Thoracic aorta (tissue), 2 donors: Measurements from ENCODE around the gene EXOC3. TPM values are rescaled to one million over a fixed set of nuclear protein-coding genes. Genes with fewer than 3 reads are reported as not detected.

Source experiments
- ATAC-seq: fragments of 150-250 bp; one replicate; pipeline ENCODE4 v1.8.0; 2017; ENCODE audit warnings: low read depth; ENCODE audit not compliant: insufficient number of reproducible peaks, low FRiP score
- DNase-seq: peaks from one replicate; pipeline ENCODE4 v3.0.0-alpha.2; 2020; ENCODE audit warnings: low spot score
- H3K27ac ChIP-seq, 2 donors: fragments of 200-600 bp; sonication (generic); 1 replicate in 1 of 2; 2 replicates in 1 of 2; pipeline ENCODE4 v1.5.1; 2016; ENCODE audit warnings: mild to moderate bottlenecking in 2 of 2, moderate library complexity in 2 of 2
- H3K27me3 ChIP-seq: fragments of 200-600 bp; sonication (generic); replicated peaks from 2 replicates; pipeline ENCODE4 v1.6.0; 2016; ENCODE audit warnings: mild to moderate bottlenecking; ENCODE audit not compliant: insufficient read depth
- H3K36me3 ChIP-seq: fragments of 200-600 bp; sonication (generic); one replicate; pipeline ENCODE4 v1.5.1; 2016
- H3K4me1 ChIP-seq, 2 donors: fragments of 200-600 bp; sonication (generic); 1 replicate in 1 of 2; 2 replicates in 1 of 2; pipeline versions ENCODE4 v1.5.1 to v1.6.0; 2016; ENCODE audit warnings: low read depth in 2 of 2, mild to moderate bottlenecking in 1 of 2; ENCODE audit not compliant: control insufficient read depth in 1 of 2
- H3K4me3 ChIP-seq: fragments of 200-600 bp; sonication (generic); 2 replicates; pipeline ENCODE4 v1.5.1; 2016; ENCODE audit warnings: mild to moderate bottlenecking
- H3K9me3 ChIP-seq: fragments of 200-600 bp; sonication (generic); 2 replicates; pipeline ENCODE4 v1.5.1; 2016
- CTCF ChIP-seq: fragments of 200-600 bp; sonication (generic); IDR thresholded peaks from one replicate; pipeline ENCODE4 v1.5.1; 2019; ENCODE audit warnings: antibody characterized with exemption
- total RNA-seq, 2 donors: library from RNA; depleted of rRNA; stranded (reverse); fragments of >200 nt; gene quantifications; one replicate each; pipeline versions ENCODE4 v1.1.0 to v1.2.3, GENCODE V29; 2016

The EXOC3 gene
- total RNA-seq, 2 donors from 2014 or later: 34.5 to 79.7 TPM

GRCh38 chr5:490116-491106 is 47.4 kb downstream of the EXOC3 start:
- H3K36me3 ChIP-seq: no peaks in the 10 kb centered on the region
- no peak for ATAC-seq
- H3K4me3 ChIP-seq: no peak overlapping the region
- no peaks in the 10 kb centered on the region for H3K4me1 ChIP-seq
- no peaks in the 10 kb centered on the region for H3K27me3 ChIP-seq
- H3K27ac ChIP-seq: no peak overlapping the region
- no peaks in the 10 kb centered on the region for H3K9me3 ChIP-seq
- TF ChIP-seq CTCF: no peak
- DNase-seq: no peak

DNA sequence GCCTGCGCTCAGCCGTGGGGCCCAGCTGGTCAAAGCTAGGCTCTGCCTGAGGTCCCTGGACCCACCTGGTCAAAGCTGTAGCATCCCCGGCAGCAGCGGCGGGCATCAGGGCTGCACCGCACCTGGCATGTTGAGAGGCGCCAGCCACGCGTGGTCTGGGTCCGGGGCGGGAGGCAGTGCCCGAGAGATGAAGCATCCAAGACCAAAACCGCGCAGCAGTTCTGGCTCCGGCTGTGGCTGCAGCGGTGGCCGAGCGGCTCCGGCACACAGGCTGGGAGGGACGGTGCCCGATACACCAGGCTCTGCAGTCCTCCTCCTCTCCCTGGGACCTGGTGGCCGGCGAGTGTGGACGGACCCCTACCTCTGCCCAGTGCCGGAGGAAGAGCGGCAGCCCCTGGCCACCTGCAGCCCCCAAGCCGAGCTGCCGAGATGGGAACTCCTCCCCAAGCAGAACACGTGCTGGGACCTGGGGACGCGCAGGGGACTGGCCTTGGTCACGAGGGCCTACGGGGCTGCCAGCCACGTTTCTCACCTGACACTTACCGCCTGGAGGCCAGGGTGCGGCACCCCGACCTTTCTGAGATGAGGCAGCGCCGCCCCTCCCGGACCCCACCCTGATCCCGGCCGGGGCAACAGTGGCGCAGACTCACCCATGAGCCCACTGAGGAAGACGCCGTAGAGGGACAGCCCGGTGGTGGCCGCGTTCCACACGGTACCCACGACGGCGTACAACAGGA is 48.3 kb downstream of the EXOC3 start:
- H3K27me3 ChIP-seq: no peaks in the 10 kb centered on the region
- no peak overlapping the region for H3K27ac ChIP-seq
- H3K4me3 ChIP-seq: no peak overlapping the region
- H3K4me1 ChIP-seq: no peaks in the 10 kb centered on the region
- no peak for ATAC-seq
- no peaks in the 10 kb centered on the region for H3K9me3 ChIP-seq
- H3K36me3 ChIP-seq: no peaks in the 10 kb centered on the region
- DNase-seq: no peak
- TF ChIP-seq CTCF: no peak

GRCh38 chr5:491856-492155 is 48.8 kb downstream of the EXOC3 start:
- H3K27ac ChIP-seq: no peak overlapping the region
- no peak for TF ChIP-seq CTCF
- no peaks in the 10 kb centered on the region for H3K9me3 ChIP-seq
- ATAC-seq (no peak), DNase-seq (no peak)
- no peaks in the 10 kb centered on the region for H3K36me3 ChIP-seq
- H3K27me3 ChIP-seq: no peaks in the 10 kb centered on the region
- H3K4me1 ChIP-seq: no peaks in the 10 kb centered on the region
- no peak overlapping the region for H3K4me3 ChIP-seq

- Histone ChIP-seq H3K9me3 (no peaks in the 10 kb centered on the region), H3K36me3 (no peaks in the 10 kb centered on the region), H3K27ac (no peak overlapping the region), H3K4me1 (no peaks in the 10 kb centered on the region), H3K27me3 (no peaks in the 10 kb centered on the region), H3K4me3 (no peak overlapping the region)
- DNase-seq (no peak), ATAC-seq (no peak)
- no peak for TF ChIP-seq CTCF
These were observed 49.4 kb downstream of the EXOC3 start for GRCh38 chr5:492314-492893.

GRCh38 chr5:493119-493701 is 50.2 kb downstream of the EXOC3 start:
- Histone ChIP-seq H3K27ac (no peak overlapping the region), H3K36me3 (no peaks in the 10 kb centered on the region), H3K4me3 (no peak overlapping the region), H3K27me3 (no peaks in the 10 kb centered on the region), H3K4me1 (no peaks in the 10 kb centered on the region), H3K9me3 (no peaks in the 10 kb centered on the region)
- no peak for DNase-seq
- TF ChIP-seq CTCF: no peak
- no peak for ATAC-seq
